ENCODE results near the gene STK24.
"Not testable (repeated sequence)": the region's sequence is repeated elsewhere in the genome, so short reads cannot be mapped to it uniquely, and the experiment has no call there.

STK24 gene

GRCh38 chr13:98581971-98582702, 5.2 kb upstream of the STK24 start:
- no peak for DNase-seq

GRCh38 chr13:98581381-98581780, 4.5 kb upstream of the STK24 start:
- DNase-seq, result no peak

GRCh38 chr13:98580420-98580819, 3.5 kb upstream of the STK24 start:
- DNase-seq, result no peak

- DNase-seq, result no peak
Measured at GRCh38 chr13:98577836-98578285, 954 bp upstream of the STK24 start.

DNA sequence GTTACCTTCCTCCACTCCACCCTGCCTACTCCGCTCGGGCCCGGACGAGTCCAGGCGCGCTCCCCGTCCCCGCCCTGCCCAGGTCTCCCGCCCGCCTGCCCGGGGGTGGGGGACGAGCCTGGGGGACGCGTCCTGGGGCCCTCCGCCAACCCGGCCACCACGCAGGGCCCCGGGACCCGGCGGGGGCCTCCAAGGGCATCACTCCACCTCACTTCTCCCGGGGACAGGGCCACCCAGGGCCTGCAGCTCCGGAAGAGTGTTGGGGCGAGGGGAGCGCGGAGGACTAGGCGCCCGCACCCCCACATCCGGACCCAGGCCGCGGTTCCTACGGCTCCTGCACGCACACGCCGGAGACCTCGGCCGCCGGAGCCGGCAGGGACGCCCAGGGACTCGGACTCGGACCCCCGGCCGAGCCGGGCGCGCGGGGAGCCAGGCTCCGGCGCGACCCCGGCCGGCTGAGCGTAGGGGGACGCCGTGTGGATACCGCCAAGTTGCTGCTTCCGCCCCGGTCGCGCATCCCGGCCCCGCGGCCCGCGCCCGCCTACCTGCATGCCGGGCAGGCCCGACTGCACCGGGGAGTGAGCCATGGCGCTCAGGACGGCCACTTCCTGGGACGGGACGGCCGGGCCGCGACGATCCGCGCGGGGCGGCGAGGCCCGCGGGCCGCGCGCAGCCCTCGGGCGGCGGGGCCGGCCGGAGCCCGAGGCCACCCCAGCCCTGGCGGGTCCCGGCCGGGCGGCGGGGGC, 534 bp downstream of the STK24 start:
- DNase-seq, result peak; percentile 49

DNA sequence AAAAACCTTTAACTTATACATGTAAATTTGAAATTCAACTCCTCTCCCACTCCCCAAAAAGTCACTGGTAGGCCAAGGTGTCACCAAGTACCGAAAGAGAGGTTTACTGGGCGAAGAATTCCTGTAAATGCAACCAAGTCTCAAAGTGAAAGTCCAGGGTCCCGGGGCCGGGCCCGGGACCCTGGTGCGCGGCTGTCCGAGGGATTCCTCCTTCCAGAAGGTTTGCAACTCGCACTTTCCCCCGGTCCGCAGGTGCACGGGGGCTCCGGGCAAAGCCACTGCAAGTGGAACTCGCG, 1.1 kb downstream of the STK24 start:
- no peak for DNase-seq

DNA sequence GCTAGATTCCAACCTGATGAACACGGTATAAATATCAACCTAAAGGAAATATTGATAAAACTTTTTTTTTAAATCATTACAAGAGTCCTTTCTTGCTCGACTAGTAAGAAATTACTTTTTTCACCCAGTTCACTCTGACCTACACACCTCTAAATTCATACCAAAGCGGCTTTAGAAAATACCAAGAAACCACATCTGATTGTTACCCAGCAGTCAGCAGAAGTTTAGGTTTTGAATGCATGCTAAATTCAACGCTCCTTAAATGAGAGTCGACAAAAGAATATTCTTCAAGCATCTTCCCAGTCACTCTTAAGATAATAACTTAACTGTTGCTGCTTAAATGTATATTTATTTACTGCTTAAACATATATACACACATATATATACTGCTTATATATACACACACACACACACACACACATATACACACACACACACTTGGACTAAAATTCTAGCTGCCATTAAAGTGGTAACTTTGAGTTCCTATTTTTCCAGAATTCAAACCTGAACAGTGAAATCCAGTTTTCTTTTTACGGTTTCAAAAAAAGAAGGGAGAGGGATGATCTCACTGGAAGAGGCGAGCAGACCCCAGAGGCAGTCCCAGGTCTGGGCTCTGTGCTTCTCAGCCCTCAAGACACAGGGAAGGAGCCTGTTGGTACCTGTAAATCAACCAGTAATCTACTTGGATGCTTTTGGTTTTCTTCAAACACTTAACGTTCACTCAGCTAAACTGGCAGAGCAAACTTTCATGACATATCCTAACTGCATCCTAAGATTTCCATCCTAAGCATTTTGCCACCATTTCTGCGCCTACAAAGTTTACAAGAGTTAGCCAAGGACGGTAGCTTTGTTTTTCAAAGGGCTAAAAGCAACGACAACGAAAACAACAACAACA, 1.7 kb downstream of the STK24 start:
- no peak for DNase-seq

GRCh38 chr13:98571955-98572662, 4.8 kb downstream of the STK24 start:
- peak; percentile 29 for DNase-seq

DNA sequence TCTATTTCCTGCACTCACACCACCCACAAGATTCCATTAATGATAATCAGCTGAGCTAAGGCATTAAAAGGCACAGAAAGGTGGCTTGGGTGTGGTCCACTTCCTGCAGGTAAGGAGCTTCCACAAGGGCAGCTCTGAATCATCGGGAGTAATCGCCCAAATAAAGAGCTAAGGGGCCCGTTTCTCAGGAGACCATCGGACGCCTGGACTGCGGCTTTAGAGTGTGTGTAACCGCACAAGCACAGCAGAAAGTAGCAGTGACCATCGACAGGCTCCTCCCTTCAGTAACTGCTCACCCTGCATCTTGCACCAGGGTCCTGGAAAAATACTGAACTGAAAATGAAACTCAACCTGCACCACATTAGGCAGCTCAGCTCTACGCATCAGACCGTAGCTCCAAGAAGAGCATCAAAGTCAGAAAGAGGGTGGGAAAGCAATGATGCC, 6.0 kb downstream of the STK24 start:
- peak; percentile 44 for DNase-seq

- not testable (repeated sequence) for DNase-seq
Measured at GRCh38 chr13:98569494-98570367, 7.2 kb downstream of the STK24 start.

GRCh38 chr13:98568918-98569317, 8.0 kb downstream of the STK24 start:
- no peak for DNase-seq

GRCh38 chr13:98567140-98567539, 9.8 kb downstream of the STK24 start:
- no peak for DNase-seq

DNA sequence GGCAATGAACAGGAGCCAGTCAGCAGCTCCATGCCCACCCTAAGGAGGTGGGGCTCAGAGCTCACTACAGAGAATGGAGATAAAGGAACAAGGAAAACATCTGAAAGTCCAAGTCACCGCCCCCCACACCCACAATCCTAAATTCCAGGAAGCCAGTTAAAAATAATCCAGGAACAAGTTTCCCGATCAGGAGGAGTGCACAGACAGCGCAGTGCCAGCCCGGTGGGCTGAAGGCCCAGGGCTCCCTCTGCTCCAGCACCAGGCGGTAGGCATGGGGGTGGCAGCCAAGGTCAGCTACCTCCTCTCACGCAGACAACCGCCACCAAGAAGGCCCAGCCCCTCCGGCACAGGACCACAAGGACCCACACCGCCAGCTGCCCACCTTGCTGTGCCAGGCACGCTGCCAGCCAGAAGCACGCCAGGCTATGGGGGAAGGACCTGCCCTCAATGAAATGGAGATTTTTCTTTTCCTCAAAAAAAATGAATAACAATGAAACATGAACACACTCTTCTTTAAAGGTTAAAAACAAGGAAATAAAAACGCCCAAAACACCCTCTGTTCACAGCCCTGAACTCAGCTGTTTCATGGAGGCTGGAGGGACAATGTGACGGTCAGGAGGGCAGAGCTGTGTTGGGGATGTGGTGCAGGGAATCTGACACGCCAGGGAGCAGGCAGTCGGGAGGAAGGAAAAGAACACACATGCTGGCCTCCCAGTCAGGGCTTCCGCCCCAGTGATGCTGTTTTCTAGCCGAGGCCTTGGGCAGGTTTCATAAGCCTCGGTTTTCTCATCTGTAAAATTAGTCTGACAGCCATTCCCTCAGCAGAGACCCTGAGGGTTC, 11.0 kb downstream of the STK24 start:
- DNase-seq, result no peak

GRCh38 chr13:98564204-98564603, 12.7 kb downstream of the STK24 start:
- no peak for DNase-seq

DNA sequence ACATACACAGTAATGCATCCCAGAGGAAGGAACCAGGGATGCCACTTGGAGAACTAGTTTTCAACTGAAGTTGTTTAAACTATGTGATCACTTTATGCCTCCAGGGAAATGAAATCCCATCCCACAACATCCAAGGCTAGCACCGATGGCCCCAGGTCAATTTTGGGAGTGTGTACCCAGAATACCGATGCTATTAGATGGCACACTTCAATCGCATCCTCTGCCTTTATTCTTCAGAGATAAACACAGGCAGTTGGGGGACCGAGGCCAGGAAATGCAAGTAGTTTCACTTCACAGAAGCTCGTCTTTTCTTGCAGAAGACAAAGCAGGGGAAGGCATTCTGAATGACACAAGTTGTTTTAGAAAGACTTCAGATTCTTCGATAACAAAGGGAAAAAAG, 13.8 kb downstream of the STK24 start:
- peak; percentile 29 for DNase-seq

- no peak for DNase-seq
Measured at GRCh38 chr13:98559169-98559568, 17.7 kb downstream of the STK24 start.

DNA sequence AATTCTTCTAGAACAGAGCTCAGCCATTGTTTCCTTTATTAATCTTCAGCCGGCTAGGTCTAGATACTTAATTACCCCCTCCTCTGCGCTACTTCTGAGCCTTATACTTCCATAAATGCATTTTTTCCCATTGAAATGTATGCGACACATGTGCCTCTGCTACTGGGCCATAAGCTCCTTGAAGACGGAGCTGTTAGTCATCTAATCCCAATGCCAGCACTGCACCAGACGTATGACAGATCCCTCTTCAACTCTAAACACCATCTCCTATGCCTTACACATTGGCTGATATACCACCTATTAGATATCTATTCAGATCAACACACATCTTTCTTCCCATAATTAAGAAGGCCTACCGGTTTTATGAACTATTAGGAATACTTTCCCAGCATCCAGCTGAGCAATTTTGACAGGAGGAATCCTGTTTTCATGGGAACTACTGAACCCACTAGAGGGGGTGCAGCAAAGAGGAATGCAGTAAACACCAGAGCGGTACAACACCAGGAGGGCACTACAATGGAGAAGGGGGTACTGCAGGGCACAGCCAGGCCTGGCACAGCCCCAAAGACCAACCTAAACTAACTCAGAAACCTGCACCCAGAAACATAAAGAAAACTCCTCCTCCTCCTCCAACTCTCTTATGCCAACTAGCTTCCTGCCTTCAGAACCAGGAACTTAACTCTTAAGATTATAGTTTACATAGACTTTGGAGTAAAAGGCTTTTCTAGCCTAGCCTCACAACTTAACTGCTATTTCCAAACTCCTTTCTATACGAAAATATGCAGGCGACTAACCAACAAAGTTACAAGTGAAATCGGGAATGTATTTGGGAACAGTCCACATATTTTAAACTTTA, 18.7 kb downstream of the STK24 start:
- DNase-seq, result no peak

DNA sequence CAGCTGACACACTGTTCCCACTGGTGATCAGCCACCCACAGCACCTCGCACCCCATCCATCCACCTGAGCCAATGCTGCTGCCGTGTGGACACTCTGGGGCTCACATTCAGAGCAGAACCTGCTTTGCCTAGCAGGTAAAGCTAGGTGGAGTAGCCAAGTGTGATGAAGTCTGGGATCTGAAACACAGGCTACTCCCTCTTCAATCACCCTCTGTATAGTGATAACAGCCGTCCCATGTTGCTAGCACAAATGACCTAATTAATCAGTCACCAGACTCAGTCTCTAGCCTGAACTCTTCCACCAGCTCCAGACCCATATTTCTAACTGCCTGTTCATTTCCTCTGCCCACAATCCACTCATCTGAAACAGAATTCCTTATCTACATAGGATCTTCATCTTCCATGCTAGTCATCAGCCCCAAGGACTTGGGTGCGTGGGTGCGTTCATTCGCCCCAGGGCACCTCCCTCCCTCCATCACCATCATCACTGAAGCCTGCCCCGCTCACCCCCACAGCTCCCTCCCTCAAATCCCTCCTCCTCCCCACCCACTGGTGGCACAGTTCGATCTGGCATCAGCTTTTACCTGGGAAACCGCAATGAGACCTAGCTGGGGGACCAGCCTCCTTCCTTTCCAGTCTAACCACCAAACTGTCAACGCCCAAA, 19.8 kb downstream of the STK24 start:
- DNase-seq, result peak; percentile 48

DNA sequence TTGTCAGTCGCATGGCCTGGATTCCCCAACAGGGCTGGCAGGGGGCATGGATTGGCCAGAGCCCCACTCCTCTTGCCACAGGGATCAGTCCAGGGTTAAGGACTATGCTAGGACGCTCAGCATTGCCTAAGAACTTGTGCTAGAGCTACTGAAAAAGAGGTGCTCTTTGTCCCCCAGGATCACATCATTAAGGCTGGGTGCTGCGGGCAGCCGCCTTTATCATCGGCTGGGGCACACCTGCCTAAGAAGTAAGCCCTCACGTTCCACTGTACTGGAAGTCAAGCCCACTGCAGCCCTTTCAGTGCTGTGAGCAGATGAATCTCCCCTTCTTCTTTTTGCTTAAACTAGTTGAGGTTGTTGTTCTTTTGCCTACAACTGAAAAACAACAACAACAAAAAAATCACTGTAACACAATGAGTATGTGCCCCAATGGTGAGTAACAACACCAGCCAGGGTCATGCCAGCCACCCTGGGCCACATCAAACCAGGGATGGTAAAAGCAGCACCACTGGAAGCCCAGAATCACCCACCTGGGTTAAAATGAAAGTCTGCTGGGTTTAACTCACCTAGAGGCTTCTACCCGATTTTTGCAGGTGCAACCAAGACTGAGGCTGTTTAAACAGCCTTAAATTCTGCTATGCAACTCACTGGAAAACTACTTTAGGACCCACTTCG, 20.6 kb downstream of the STK24 start:
- DNase-seq, result no peak

Measured in activated naive CD4-positive, alpha-beta T cell treated with Interleukin-2 at 50 U/mL for 16 hours (primary cell).